NCI-H2196 treated with DMSO at 0.1 percent for 48 hours (cell line): Measurements from ENCODE around the gene FAXDC2.

Source experiments
- DNase-seq: peaks from one replicate; lab custom pipeline; 2025; ENCODE audit not compliant: unreplicated experiment; lab: John Stamatoyannopoulos, UW

Gene FAXDC2

GRCh38 chr5:154801083-154801482 is 49.3 kb downstream of the FAXDC2 start:
- no peak for DNase-seq

GRCh38 chr5:154800582-154800981 is 49.8 kb downstream of the FAXDC2 start:
- no peak for DNase-seq

- DNase-seq = no peak
These were observed 52.6 kb downstream of the FAXDC2 start for GRCh38 chr5:154797762-154798161.

GRCh38 chr5:154795235-154795596 is 55.2 kb downstream of the FAXDC2 start:
- DNase-seq = no peak

- DNase-seq = no peak
These were observed 55.7 kb downstream of the FAXDC2 start for GRCh38 chr5:154794525-154795234.

- DNase-seq = no peak
These were observed 56.5 kb downstream of the FAXDC2 start for GRCh38 chr5:154793599-154794524.

- no peak for DNase-seq
These were observed 58.9 kb downstream of the FAXDC2 start for GRCh38 chr5:154791535-154791934.

- DNase-seq = no peak
These were observed 62.2 kb downstream of the FAXDC2 start for GRCh38 chr5:154788212-154788611.

- DNase-seq = no peak
These were observed 64.0 kb downstream of the FAXDC2 start for GRCh38 chr5:154786414-154786813.

GRCh38 chr5:154784856-154785255 is 65.5 kb downstream of the FAXDC2 start:
- DNase-seq = no peak

GRCh38 chr5:154783774-154784460 is 66.5 kb downstream of the FAXDC2 start:
- no peak for DNase-seq

GRCh38 chr5:154782812-154783592 is 67.4 kb downstream of the FAXDC2 start:
- DNase-seq = no peak

- DNase-seq = no peak
These were observed 68.1 kb downstream of the FAXDC2 start for GRCh38 chr5:154782326-154782725.

GRCh38 chr5:154780128-154780527 is 70.3 kb downstream of the FAXDC2 start:
- DNase-seq = no peak

GRCh38 chr5:154779105-154779504 is 71.3 kb downstream of the FAXDC2 start:
- no peak for DNase-seq

- DNase-seq = no peak
These were observed 71.9 kb downstream of the FAXDC2 start for GRCh38 chr5:154778534-154778933.

GRCh38 chr5:154776167-154776566 is 74.2 kb downstream of the FAXDC2 start:
- no peak for DNase-seq

- no peak for DNase-seq
These were observed 77.1 kb downstream of the FAXDC2 start for GRCh38 chr5:154773326-154773725.

GRCh38 chr5:154771383-154771901 is 79.0 kb downstream of the FAXDC2 start:
- no peak for DNase-seq

- no peak for DNase-seq
These were observed 80.3 kb downstream of the FAXDC2 start for GRCh38 chr5:154770111-154770510.
